Measurements from ENCODE around the gene LNPK.

Gene LNPK

GRCh38 chr2:175890636-175891242 is 111.3 kb downstream of the LNPK start:
- H3K27ac Mint-ChIP-seq, result no peak overlapping the region
- no peak overlapping the region for H3K4me3 Mint-ChIP-seq
- H3K27me3 Mint-ChIP-seq, result peaks cover 63% of the 10 kb centered on the region
- no peak for DNase-seq
- H3K9me3 Mint-ChIP-seq, result peaks cover 0 to 11% of the 10 kb centered on the region in 2 donors
- no peak for ATAC-seq
- H3K4me1 Mint-ChIP-seq, result no peaks in the 10 kb centered on the region

- no peak overlapping the region for H3K27ac Mint-ChIP-seq
- ATAC-seq, result no peak
- no peak overlapping the region for H3K4me3 Mint-ChIP-seq
- H3K9me3 Mint-ChIP-seq, result peaks cover 0 to 6% of the 10 kb centered on the region in 2 donors
- peaks cover 62% of the 10 kb centered on the region for H3K27me3 Mint-ChIP-seq
- H3K4me1 Mint-ChIP-seq, result no peaks in the 10 kb centered on the region
- no peak for DNase-seq
These were observed 112.3 kb downstream of the LNPK start for GRCh38 chr2:175889701-175890302.

- no peak for DNase-seq
- H3K27me3 Mint-ChIP-seq, result peaks cover 57% of the 10 kb centered on the region
- H3K27ac Mint-ChIP-seq, result no peak overlapping the region
- H3K4me3 Mint-ChIP-seq, result no peak overlapping the region
- no peak for ATAC-seq
- H3K4me1 Mint-ChIP-seq, result no peaks in the 10 kb centered on the region
- no peaks in the 10 kb centered on the region for H3K9me3 Mint-ChIP-seq
These were observed 114.3 kb downstream of the LNPK start for GRCh38 chr2:175887776-175888175.

GRCh38 chr2:175884697-175885393 is 117.2 kb downstream of the LNPK start:
- no peak for ATAC-seq
- Mint-ChIP-seq H3K4me1 (no peaks in the 10 kb centered on the region), H3K27ac (no peak overlapping the region), H3K27me3 (peaks cover 31% of the 10 kb centered on the region), H3K9me3 (no peaks in the 10 kb centered on the region), H3K4me3 (no peak overlapping the region)
- DNase-seq, result no peak

- H3K9me3 Mint-ChIP-seq, result no peaks in the 10 kb centered on the region
- no peak for DNase-seq
- no peak for ATAC-seq
- H3K27ac Mint-ChIP-seq, result no peak overlapping the region
- H3K4me3 Mint-ChIP-seq, result no peak overlapping the region
- no peaks in the 10 kb centered on the region for H3K4me1 Mint-ChIP-seq
- H3K27me3 Mint-ChIP-seq, result peaks cover 20% of the 10 kb centered on the region
These were observed 118.4 kb downstream of the LNPK start for GRCh38 chr2:175883586-175884194.

GRCh38 chr2:175879679-175880078 is 122.4 kb downstream of the LNPK start:
- Mint-ChIP-seq H3K9me3 (no peaks in the 10 kb centered on the region), H3K4me3 (no peak overlapping the region), H3K27ac (no peak overlapping the region), H3K27me3 (peaks cover 30% of the 10 kb centered on the region), H3K4me1 (no peaks in the 10 kb centered on the region)
- ATAC-seq, result no peak
- DNase-seq, result no peak

GRCh38 chr2:175877845-175878544 is 124.1 kb downstream of the LNPK start:
- DNase-seq (no peak), ATAC-seq (no peak)
- H3K27ac Mint-ChIP-seq, result no peak overlapping the region
- H3K27me3 Mint-ChIP-seq, result peaks cover 32% of the 10 kb centered on the region
- no peaks in the 10 kb centered on the region for H3K9me3 Mint-ChIP-seq
- no peak overlapping the region for H3K4me3 Mint-ChIP-seq
- no peaks in the 10 kb centered on the region for H3K4me1 Mint-ChIP-seq

GRCh38 chr2:175874291-175874690 is 127.8 kb downstream of the LNPK start:
- DNase-seq (no peak), ATAC-seq (no peak)
- H3K9me3 Mint-ChIP-seq, result no peaks in the 10 kb centered on the region
- no peak overlapping the region for H3K4me3 Mint-ChIP-seq
- H3K27me3 Mint-ChIP-seq, result peaks cover 57% of the 10 kb centered on the region
- no peaks in the 10 kb centered on the region for H3K4me1 Mint-ChIP-seq
- H3K27ac Mint-ChIP-seq, result no peak overlapping the region

Data from stimulated activated naive CD8-positive, alpha-beta T cell treated with anti-CD3 and anti-CD28 coated beads, Interleukin-15, amount 100 ng/mL, for 72 hours (primary cell).